ENCODE data around the gene ASAP2.

Gene ASAP2

DNA sequence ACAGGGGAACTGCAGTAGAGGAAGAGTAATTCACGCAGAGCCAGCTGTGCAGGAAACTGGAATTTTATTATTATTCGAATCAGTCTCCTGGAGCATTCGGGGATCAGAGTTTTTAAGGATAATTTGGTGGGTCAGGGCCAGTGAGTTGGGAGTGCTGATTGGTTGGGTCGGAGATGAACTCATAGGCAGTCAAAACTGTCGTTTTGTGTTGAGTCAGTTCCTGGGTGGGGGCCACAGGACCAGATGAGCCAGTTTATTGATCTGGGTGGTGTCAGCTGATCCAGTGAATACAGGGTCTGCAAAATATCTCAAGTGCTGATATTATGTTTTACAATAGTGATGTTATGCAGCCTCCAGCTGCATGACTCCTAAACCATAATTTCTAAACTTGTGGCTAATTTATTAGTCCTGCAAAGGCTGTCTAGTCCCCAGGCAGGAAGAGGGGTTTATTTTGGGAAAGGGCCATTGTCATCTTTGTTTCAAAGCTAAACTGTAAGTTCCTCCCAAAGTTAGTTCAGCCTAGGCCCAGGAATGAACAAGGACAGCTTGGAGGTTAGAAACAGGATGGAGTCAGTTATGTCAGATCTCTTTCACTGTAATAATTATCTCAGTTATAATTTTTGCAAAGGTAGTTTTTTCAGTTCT, 67.0 kb downstream of the ASAP2 start:
- Histone ChIP-seq H3K9me3 (ENCODE audit: control insufficient read depth, low read length) (no peaks in the 10 kb centered on the region), H3K4me3 (ENCODE audit: low read length) (no peak overlapping the region), H3K36me3 (ENCODE audit: control insufficient read depth, insufficient read depth, low read length, severe bottlenecking) (no peaks in the 10 kb centered on the region), H3K4me1 (ENCODE audit: control insufficient read depth, insufficient read depth, low read length) (peaks cover 6% of the 10 kb centered on the region), H3K9ac (ENCODE audit: low read length) (no peak overlapping the region), H3K27me3 (replicated peaks; ENCODE audit: control insufficient read depth, insufficient read depth, low read length) (no peaks in the 10 kb centered on the region)
- no peak for DNase-seq (ENCODE audit: low read depth)

DNA sequence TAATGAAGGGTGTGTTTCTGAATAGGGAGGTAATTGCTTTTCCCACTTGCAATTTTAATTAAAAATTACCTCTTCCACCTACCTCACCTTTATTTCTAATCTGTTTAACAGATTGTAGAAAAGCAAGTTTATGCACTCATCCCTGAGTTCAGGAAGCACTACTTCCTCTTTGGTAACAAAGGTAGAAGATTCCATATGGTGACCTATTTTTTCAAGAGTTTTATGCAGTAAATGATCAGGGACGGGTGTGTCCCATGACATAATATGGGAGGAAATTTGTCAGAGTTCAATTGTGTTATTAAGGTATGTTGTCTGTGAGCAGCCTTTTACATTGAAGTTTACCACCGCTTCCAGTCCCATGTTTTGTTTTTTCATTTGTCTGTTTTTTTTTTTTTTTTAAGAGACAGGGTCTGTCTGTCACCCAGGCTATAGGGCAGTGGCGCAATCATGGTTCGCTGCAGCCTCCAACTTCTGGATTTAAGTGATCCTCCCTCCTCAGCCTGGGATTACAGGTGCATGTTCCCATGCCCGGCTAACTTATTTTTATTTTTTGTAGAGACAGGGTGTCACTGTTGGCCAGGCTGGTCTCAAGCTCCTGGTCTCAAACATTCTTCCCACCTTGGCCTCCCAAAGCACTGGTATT, 68.2 kb downstream of the ASAP2 start:
- Histone ChIP-seq H3K4me1 (ENCODE audit: control insufficient read depth, insufficient read depth, low read length) (peaks cover 6% of the 10 kb centered on the region), H3K9ac (ENCODE audit: low read length) (no peak overlapping the region), H3K36me3 (ENCODE audit: control insufficient read depth, insufficient read depth, low read length, severe bottlenecking) (no peaks in the 10 kb centered on the region), H3K4me3 (ENCODE audit: low read length) (no peak overlapping the region), H3K9me3 (ENCODE audit: control insufficient read depth, low read length) (no peaks in the 10 kb centered on the region), H3K27me3 (replicated peaks; ENCODE audit: control insufficient read depth, insufficient read depth, low read length) (no peaks in the 10 kb centered on the region)
- DNase-seq (ENCODE audit: low read depth), result no peak

DNA sequence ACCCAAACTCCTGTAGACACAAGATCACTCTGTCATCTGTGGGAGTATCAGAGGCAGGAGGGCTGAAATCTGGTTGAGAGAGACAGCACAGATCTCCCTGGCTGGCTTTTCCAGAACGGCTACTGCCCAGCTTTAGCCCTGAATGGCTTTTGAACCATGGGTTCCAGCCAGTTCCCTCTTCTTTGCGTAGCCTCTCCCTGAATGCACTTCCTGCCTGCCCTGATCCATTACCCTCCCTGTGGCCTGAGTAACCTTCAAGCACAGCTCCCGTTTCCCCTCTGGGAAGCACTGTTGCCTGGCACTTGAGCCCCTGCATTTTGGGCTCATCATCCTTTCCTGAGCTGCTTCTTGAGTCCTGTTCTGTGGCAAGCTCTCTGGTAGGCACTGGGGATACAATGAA, 68.8 kb downstream of the ASAP2 start:
- H3K36me3 ChIP-seq (ENCODE audit: control insufficient read depth, insufficient read depth, low read length, severe bottlenecking), result no peaks in the 10 kb centered on the region
- no peak for DNase-seq (ENCODE audit: low read depth)
- no peaks in the 10 kb centered on the region for H3K27me3 ChIP-seq (replicated peaks; ENCODE audit: control insufficient read depth, insufficient read depth, low read length)
- no peak overlapping the region for H3K4me3 ChIP-seq (ENCODE audit: low read length)
- H3K9ac ChIP-seq (ENCODE audit: low read length), result no peak overlapping the region
- H3K9me3 ChIP-seq (ENCODE audit: control insufficient read depth, low read length), result no peaks in the 10 kb centered on the region
- H3K4me1 ChIP-seq (ENCODE audit: control insufficient read depth, insufficient read depth, low read length), result peaks cover 6% of the 10 kb centered on the region

DNA sequence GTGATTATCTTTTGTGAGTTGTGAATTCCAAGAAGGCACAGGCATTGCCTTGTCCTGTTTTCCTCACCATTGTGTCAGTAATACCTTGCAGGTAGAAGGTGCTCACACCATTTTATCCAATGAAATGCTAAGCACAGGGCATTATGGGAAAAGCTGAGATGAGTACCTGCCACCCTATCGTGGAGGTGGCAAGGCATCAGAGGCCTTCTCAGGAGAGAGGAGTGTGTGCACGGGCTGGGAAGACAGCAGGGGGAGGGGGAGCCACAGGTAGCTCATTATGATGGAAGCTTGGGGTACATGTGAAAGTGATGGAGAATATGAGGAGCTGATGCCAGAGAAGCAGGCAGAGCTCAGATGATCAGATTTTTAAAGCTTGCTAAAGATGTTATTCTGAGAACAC, 69.5 kb downstream of the ASAP2 start:
- Histone ChIP-seq H3K4me1 (ENCODE audit: control insufficient read depth, insufficient read depth, low read length) (peaks cover 6% of the 10 kb centered on the region), H3K27me3 (replicated peaks; ENCODE audit: control insufficient read depth, insufficient read depth, low read length) (no peaks in the 10 kb centered on the region), H3K4me3 (ENCODE audit: low read length) (no peak overlapping the region), H3K36me3 (ENCODE audit: control insufficient read depth, insufficient read depth, low read length, severe bottlenecking) (no peaks in the 10 kb centered on the region), H3K9ac (ENCODE audit: low read length) (no peak overlapping the region), H3K9me3 (ENCODE audit: control insufficient read depth, low read length) (no peaks in the 10 kb centered on the region)
- DNase-seq (ENCODE audit: low read depth), result no peak

DNA sequence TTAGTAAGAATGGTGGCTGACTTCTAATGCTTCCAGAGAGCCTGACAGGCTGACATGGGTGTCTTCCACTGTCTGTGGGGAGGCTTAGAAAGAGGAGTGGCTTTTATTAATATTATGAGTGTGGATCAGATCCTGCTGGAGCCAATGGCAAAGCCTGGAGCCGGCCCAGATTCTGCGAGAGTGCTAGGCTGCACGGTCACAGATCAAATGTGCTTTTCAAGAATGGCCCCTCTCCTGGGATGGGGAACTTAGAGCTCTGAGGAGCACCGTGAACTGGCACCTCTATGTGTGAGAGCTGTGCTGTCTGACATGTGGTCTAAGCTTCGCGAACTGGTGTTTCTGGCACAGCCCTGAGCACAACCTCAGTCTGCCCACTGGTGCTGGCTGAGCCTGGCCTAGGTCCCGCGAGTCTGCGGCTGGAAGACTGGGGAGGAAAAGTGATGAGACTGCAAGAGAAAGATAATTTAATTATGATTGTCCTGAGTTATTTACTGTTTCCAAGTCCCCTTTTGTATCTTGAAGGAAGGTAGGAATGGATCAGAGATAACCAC, 70.4 kb downstream of the ASAP2 start:
- H3K9ac ChIP-seq (ENCODE audit: low read length), result no peak overlapping the region
- no peaks in the 10 kb centered on the region for H3K36me3 ChIP-seq (ENCODE audit: control insufficient read depth, insufficient read depth, low read length, severe bottlenecking)
- DNase-seq (ENCODE audit: low read depth), result no peak
- no peaks in the 10 kb centered on the region for H3K27me3 ChIP-seq (replicated peaks; ENCODE audit: control insufficient read depth, insufficient read depth, low read length)
- H3K9me3 ChIP-seq (ENCODE audit: control insufficient read depth, low read length), result no peaks in the 10 kb centered on the region
- no peak overlapping the region for H3K4me3 ChIP-seq (ENCODE audit: low read length)
- peaks cover 6% of the 10 kb centered on the region for H3K4me1 ChIP-seq (ENCODE audit: control insufficient read depth, insufficient read depth, low read length)

DNA sequence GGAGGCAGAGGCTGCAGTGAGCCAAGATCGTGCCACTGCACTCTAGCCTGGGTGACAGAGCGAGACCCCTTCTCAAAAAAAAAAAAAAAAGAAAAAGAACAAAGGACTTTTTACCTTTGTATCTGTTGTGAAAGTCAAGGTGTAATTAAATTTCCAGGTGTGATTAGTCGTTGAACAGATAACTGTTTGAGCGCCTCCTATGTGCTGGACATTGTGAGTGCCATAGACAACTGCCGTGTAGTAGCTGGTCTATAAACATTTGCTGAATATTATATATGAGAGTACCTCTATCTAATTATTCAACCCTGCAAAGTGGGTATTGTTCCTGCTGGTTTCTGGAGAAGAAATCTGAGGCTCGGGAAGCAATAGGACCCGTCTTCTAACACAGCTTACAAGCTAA, 71.8 kb downstream of the ASAP2 start:
- Histone ChIP-seq H3K4me1 (ENCODE audit: control insufficient read depth, insufficient read depth, low read length) (peaks cover 11% of the 10 kb centered on the region), H3K36me3 (ENCODE audit: control insufficient read depth, insufficient read depth, low read length, severe bottlenecking) (no peaks in the 10 kb centered on the region), H3K27me3 (replicated peaks; ENCODE audit: control insufficient read depth, insufficient read depth, low read length) (no peaks in the 10 kb centered on the region), H3K4me3 (ENCODE audit: low read length) (no peak overlapping the region), H3K9ac (ENCODE audit: low read length) (no peak overlapping the region), H3K9me3 (ENCODE audit: control insufficient read depth, low read length) (no peaks in the 10 kb centered on the region)
- no peak for DNase-seq (ENCODE audit: low read depth)

DNA sequence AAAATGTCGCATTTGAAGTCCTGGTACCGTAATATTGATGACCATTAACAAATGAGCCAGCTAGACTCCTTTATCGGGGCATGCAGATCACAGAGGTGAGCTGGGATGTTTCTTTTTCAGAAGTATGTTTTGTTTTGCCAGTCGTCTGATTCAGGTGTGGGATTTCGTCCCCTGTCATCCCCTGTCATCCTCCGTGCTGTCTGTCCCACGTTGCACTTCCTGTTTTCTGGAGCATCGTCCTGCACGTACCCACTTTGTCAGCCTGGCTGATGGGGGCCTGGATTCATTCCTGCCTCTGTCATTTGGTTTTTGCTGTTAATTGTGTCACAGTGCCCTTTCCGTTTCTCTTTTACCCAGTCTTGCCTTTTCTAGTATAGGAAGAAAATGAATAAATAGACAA, 72.8 kb downstream of the ASAP2 start:
- Histone ChIP-seq H3K9me3 (ENCODE audit: control insufficient read depth, low read length) (no peaks in the 10 kb centered on the region), H3K4me3 (ENCODE audit: low read length) (no peak overlapping the region), H3K9ac (ENCODE audit: low read length) (no peak overlapping the region), H3K4me1 (ENCODE audit: control insufficient read depth, insufficient read depth, low read length) (peaks cover 11% of the 10 kb centered on the region), H3K36me3 (ENCODE audit: control insufficient read depth, insufficient read depth, low read length, severe bottlenecking) (peaks cover under 1% of the 10 kb centered on the region), H3K27me3 (replicated peaks; ENCODE audit: control insufficient read depth, insufficient read depth, low read length) (no peaks in the 10 kb centered on the region)
- DNase-seq (ENCODE audit: low read depth), result no peak

DNA sequence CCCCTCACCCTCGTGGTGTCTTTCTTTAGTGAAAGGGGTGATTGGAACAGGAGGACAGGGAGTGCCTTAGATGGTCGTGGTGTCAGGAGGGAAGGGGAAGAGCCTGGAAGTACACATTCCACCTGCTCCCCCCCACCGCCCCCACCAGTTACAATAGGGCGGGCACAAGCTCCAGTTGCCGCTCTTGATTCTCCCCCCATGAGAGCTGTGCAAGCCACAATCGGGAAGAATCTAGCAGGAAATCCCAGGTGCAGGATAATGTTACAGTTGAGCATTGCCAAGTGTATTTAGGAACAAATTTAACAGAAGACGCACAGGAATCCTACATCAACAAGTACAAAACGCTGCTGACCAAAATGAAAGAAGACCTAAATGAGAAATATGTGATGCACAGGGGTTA, 73.6 kb downstream of the ASAP2 start:
- H3K36me3 ChIP-seq (ENCODE audit: control insufficient read depth, insufficient read depth, low read length, severe bottlenecking), result peaks cover 5% of the 10 kb centered on the region
- DNase-seq (ENCODE audit: low read depth), result no peak
- H3K4me1 ChIP-seq (ENCODE audit: control insufficient read depth, insufficient read depth, low read length), result peaks cover 11% of the 10 kb centered on the region
- H3K9me3 ChIP-seq (ENCODE audit: control insufficient read depth, low read length), result no peaks in the 10 kb centered on the region
- no peak overlapping the region for H3K9ac ChIP-seq (ENCODE audit: low read length)
- H3K27me3 ChIP-seq (replicated peaks; ENCODE audit: control insufficient read depth, insufficient read depth, low read length), result no peaks in the 10 kb centered on the region
- H3K4me3 ChIP-seq (ENCODE audit: low read length), result no peak overlapping the region

DNA sequence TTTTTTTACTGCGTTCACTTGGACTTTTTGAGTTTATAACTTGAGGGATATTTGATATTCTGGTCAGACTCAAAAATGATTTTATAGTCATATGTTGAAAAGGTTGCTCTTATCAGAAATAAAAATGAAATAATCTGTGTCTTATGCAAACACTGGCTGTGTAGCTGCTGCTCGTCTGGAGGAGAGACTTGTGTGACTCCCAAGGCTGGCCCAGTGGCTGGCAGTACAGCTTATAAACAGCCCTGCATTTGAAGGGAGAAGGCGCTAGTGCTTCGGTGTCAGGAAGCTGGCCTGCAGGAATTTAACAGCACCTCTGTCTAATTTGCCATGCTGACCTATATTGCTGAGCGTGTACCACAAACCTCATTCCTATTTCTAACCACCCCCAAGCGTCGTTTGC, 74.5 kb downstream of the ASAP2 start:
- Histone ChIP-seq H3K9me3 (ENCODE audit: control insufficient read depth, low read length) (no peaks in the 10 kb centered on the region), H3K4me3 (ENCODE audit: low read length) (no peak overlapping the region), H3K9ac (ENCODE audit: low read length) (no peak overlapping the region), H3K36me3 (ENCODE audit: control insufficient read depth, insufficient read depth, low read length, severe bottlenecking) (peaks cover 5% of the 10 kb centered on the region), H3K4me1 (ENCODE audit: control insufficient read depth, insufficient read depth, low read length) (peaks cover 11% of the 10 kb centered on the region), H3K27me3 (replicated peaks; ENCODE audit: control insufficient read depth, insufficient read depth, low read length) (no peaks in the 10 kb centered on the region)
- no peak for DNase-seq (ENCODE audit: low read depth)

DNA sequence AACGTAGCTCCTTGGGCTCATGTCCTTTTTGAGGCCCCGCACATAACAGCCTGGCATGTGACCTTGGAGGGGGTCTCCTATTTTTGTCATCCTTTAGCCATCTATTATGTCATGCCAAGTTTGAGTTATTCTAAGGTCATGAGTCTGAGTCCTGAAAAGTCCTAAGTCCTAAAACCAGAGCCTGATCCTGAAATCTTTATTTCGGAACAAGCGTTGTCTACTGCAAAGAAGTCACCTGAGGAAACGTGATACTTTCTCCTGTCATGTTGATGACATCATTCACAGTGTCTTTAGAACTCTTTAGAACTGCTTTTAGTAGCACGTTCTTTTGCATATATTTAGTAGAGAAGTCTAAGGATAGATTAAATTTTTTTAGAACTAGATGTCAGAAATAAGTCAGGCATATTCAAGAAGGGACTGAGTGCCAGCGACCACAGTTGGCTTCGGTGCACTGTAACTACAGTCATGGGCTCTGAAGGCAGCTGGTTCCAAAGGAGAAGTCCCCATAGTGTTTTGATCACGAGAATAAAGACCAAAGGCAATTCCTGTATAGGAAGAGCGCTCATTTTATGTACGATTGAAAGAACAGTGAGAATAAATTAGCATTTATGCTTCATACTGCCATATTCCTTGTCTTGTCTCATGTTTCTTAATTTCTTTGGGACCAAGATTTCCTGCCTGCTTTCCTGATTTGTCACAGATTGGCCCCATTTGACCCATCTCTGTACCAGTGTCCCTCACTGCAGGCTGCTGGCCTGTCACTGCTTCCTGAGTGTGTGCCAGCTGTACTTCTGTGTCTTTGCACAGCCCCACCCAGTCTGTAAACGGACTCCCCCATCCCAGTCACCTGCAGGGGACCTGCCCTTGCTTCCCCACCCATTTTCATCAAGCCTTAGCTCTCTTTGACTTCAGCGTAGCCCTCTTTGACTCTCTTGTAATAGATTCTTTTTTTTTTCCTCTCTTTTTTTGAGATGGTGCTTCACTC, 75.8 kb downstream of the ASAP2 start:
- no peak for DNase-seq (ENCODE audit: low read depth)
- peaks cover 11% of the 10 kb centered on the region for H3K4me1 ChIP-seq (ENCODE audit: control insufficient read depth, insufficient read depth, low read length)

More for the DNA sequence above, 75.8 kb downstream of the ASAP2 start:
- Histone ChIP-seq H3K9me3 (ENCODE audit: control insufficient read depth, low read length) (no peaks in the 10 kb centered on the region), H3K9ac (ENCODE audit: low read length) (no peak overlapping the region), H3K4me3 (ENCODE audit: low read length) (no peak overlapping the region), H3K27me3 (replicated peaks; ENCODE audit: control insufficient read depth, insufficient read depth, low read length) (no peaks in the 10 kb centered on the region), H3K36me3 (ENCODE audit: control insufficient read depth, insufficient read depth, low read length, severe bottlenecking) (peaks cover 5% of the 10 kb centered on the region)
